BJ (cell line): ENCODE results near the gene YWHAH. TPM values are rescaled to one million over a fixed set of nuclear protein-coding genes. Genes with fewer than 3 reads are reported as not detected.

ENCODE experiments used
- CTCF ChIA-PET: fragments of 350-600 bp; formaldehyde crosslinking; extraction: SDS; loops from one replicate; lab custom pipeline; 2021; ENCODE audit warnings: antibody characterized with exemption, inconsistent platforms; lab: Yijun Ruan, JAX
- POLR2A ChIA-PET: fragments of 300-600 bp; sonication (Branson Sonifier 250); formaldehyde crosslinking; extraction: SDS; loops from one replicate; lab custom pipeline; 2021; ENCODE audit warnings: antibody characterized with exemption; lab: Charles Lee
- DNase-seq: peaks from one replicate; pipeline ENCODE4 v3.0.0-alpha.2; 2011; ENCODE audit warnings: low read depth
- H3K27me3 ChIP-seq: 2 replicates; pipeline ENCODE4 v1.6.0; 2011; ENCODE audit warnings: low read length; ENCODE audit not compliant: control insufficient read depth, insufficient read depth
- H3K36me3 ChIP-seq: 2 replicates; pipeline ENCODE4 v1.5.1; 2011; ENCODE audit warnings: low read length; ENCODE audit not compliant: control insufficient read depth, insufficient read depth
- H3K4me3 ChIP-seq: 2 replicates; pipeline ENCODE4 v1.5.1; 2011; ENCODE audit warnings: low read depth, mild to moderate bottlenecking, control low read depth, low read length
- CTCF ChIP-seq: IDR thresholded peaks from 2 replicates; pipeline ENCODE4 v1.5.1; 2011; ENCODE audit warnings: low read depth, mild to moderate bottlenecking, control low read depth, inconsistent platforms, low read length, moderate library complexity; ENCODE audit not compliant: insufficient read depth
- polyA plus RNA-seq: library from polyadenylated mRNA; depleted of rRNA; stranded (reverse); fragments of >200 nt; gene quantifications from 2 replicates; pipeline ENCODE4 v1.2.3, GENCODE V29; 2011; rRNA removed
- small RNA-seq: library from RNA; depleted of rRNA; stranded (forward); fragments of <200 nt; gene quantifications from one replicate; pipeline ENCODE3, GENCODE V24; 2012; ENCODE audit warnings: low replicate concordance, low read depth; ENCODE audit not compliant: insufficient read length

YWHAH gene
- polyA plus RNA-seq, 1 experiment: 146 TPM

DNA sequence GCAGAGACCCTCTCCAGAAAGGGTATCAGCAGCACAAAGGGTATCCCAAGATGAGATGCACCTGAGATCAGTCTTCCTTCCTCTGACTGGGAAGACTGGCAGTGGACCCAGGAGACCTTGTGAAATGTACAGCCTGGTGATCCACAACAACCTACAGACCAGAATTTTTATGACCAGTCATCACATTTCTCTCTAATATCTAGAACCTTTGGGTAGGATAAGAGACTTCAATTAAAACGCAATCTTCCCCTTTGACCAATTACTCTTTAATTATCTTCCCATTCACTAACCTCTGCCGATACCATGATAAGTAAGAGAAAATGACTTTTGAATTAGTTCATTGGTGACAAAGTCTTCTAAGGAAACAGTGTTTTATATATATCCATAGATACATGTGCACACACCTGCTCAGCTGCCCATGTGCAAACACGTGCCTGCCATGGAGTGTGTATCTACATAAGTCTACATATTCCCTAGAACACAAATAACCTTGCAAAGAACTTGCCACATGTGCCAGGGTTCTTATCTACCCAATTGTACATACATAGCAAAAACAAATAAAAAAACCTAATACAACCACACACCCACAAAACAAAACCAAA lies 54.5 kb downstream of the YWHAH start:
- ChIA-PET CTCF (no interaction called here), POLR2A (no interaction called here)
- TF ChIP-seq CTCF: no peak
- DNase-seq: no peak
- no peaks in the 10 kb centered on the region for H3K27me3 ChIP-seq
- H3K36me3 ChIP-seq: no peaks in the 10 kb centered on the region
- no peak overlapping the region for H3K4me3 ChIP-seq

GRCh38 chr22:32000181-32000580 lies 55.8 kb downstream of the YWHAH start:
- Histone ChIP-seq H3K4me3 (no peak overlapping the region), H3K36me3 (no peaks in the 10 kb centered on the region), H3K27me3 (no peaks in the 10 kb centered on the region)
- no peak for DNase-seq
- no peak for TF ChIP-seq CTCF
- POLR2A ChIA-PET: no interaction called here
- CTCF ChIA-PET: interaction anchor here (0.6 kb wide), 1 partner anchor 9 kb away, joined by 3 read pairs; no protein-coding TSS in a partner anchor

DNA sequence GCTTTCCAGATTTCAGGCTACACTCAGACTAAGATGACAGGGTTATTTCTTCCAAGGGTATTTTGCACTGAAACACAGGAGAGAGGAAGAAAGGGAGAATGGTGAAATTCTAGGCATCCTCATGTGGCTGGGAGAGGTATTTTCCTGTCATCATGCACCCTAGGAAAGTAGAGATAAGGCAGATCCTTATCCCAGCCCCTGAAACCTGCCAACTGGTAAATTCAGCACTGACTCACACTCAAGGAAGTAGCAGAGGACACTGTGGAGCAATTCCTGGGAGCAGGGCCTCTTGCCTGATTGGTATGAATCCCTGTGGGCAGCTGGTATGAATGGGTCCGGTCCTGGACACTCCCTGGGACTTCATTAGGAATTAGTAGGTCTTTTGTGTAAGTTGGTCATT lies 61.1 kb downstream of the YWHAH start:
- no peak for DNase-seq
- Histone ChIP-seq H3K36me3 (no peaks in the 10 kb centered on the region), H3K4me3 (no peak overlapping the region), H3K27me3 (no peaks in the 10 kb centered on the region)
- no peak for TF ChIP-seq CTCF
- CTCF ChIA-PET: interaction anchor here (1.1 to 1.8 kb wide), 2 partner anchors 27 to 35 kb away, joined by 3 to 6 read pairs; no protein-coding TSS in a partner anchor
- POLR2A ChIA-PET: no interaction called here

Small RNA genes within 50 kb of the gene (small RNA-seq; reads per million reads assigned to genes)
- not detected for gene RN7SL305P

Other genes with a start within 250 kb of the YWHAH start
- gene PRR14L, start 194.4 kb upstream of the YWHAH start, polyA plus RNA-seq: 8.0 and 9.6 TPM in 2 replicates
- gene DEPDC5, start 190.5 kb upstream of the YWHAH start, polyA plus RNA-seq: 6.8 TPM in 2 replicates
- not detected in 2 replicates for gene SLC5A1, start 98.7 kb downstream of the YWHAH start, polyA plus RNA-seq
- not detected in 2 replicates for gene C22orf42, start 214.8 kb downstream of the YWHAH start, polyA plus RNA-seq